ENCODE measurements around the gene SACS.

GRCh38 chr13:23427881-23428528 is 5.5 kb downstream of the SACS start:
- TF ChIP-seq CTCF (IDR thresholded peaks at IDR 0.05; ENCODE audit: poor library complexity) (no peak), EZH2phosphoT487 (IDR thresholded peaks at IDR 0.05; ENCODE audit: low read depth, severe bottlenecking, unreplicated experiment) (no peak)

All from hepatocyte (in vitro differentiated cells).